Measurements from ENCODE around the gene HNRNPD.
"Not testable (repeated sequence)": the region's sequence is repeated elsewhere in the genome, so short reads cannot be mapped to it uniquely, and the experiment has no call there.

- TF ChIP-seq, protein P1, sequence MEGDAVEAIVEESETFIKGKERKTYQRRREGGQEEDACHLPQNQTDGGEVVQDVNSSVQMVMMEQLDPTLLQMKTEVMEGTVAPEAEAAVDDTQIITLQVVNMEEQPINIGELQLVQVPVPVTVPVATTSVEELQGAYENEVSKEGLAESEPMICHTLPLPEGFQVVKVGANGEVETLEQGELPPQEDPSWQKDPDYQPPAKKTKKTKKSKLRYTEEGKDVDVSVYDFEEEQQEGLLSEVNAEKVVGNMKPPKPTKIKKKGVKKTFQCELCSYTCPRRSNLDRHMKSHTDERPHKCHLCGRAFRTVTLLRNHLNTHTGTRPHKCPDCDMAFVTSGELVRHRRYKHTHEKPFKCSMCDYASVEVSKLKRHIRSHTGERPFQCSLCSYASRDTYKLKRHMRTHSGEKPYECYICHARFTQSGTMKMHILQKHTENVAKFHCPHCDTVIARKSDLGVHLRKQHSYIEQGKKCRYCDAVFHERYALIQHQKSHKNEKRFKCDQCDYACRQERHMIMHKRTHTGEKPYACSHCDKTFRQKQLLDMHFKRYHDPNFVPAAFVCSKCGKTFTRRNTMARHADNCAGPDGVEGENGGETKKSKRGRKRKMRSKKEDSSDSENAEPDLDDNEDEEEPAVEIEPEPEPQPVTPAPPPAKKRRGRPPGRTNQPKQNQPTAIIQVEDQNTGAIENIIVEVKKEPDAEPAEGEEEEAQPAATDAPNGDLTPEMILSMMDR (IDR thresholded peaks at IDR 0.05; ENCODE audit: insufficient read depth, low read length) = not testable (repeated sequence)
- TF ChIP-seq, protein P2, sequence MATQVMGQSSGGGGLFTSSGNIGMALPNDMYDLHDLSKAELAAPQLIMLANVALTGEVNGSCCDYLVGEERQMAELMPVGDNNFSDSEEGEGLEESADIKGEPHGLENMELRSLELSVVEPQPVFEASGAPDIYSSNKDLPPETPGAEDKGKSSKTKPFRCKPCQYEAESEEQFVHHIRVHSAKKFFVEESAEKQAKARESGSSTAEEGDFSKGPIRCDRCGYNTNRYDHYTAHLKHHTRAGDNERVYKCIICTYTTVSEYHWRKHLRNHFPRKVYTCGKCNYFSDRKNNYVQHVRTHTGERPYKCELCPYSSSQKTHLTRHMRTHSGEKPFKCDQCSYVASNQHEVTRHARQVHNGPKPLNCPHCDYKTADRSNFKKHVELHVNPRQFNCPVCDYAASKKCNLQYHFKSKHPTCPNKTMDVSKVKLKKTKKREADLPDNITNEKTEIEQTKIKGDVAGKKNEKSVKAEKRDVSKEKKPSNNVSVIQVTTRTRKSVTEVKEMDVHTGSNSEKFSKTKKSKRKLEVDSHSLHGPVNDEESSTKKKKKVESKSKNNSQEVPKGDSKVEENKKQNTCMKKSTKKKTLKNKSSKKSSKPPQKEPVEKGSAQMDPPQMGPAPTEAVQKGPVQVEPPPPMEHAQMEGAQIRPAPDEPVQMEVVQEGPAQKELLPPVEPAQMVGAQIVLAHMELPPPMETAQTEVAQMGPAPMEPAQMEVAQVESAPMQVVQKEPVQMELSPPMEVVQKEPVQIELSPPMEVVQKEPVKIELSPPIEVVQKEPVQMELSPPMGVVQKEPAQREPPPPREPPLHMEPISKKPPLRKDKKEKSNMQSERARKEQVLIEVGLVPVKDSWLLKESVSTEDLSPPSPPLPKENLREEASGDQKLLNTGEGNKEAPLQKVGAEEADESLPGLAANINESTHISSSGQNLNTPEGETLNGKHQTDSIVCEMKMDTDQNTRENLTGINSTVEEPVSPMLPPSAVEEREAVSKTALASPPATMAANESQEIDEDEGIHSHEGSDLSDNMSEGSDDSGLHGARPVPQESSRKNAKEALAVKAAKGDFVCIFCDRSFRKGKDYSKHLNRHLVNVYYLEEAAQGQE (IDR thresholded peaks at IDR 0.05; ENCODE audit: insufficient replicate concordance, low read depth) = not testable (repeated sequence)
- not testable (repeated sequence) for TF ChIP-seq POLR2AphosphoS5 (IDR thresholded peaks at IDR 0.05; ENCODE audit: low read depth)
Observed at GRCh38 chr4:82386312-82386711, 12.5 kb upstream of the HNRNPD start.
